Gastroesophageal sphincter (tissue), 4 donors: Measurements from ENCODE around the gene TEPSIN. TPM values are rescaled to one million over a fixed set of nuclear protein-coding genes. Genes with fewer than 3 reads are reported as not detected.

Experiments used
- ATAC-seq: fragments of 150-250 bp; one replicate; pipeline ENCODE4 v1.9.1; 2016; ENCODE audit warnings: mild to moderate bottlenecking, moderate library complexity
- H3K27ac ChIP-seq, 4 donors: fragments of 200-600 bp; sonication (generic) in 3 of 4; 1 replicate in 3 of 4; 2 replicates in 1 of 4; pipeline ENCODE4 v1.5.1; 2016 to 2019
- H3K27me3 ChIP-seq: fragments of 200-600 bp; sonication (generic); one replicate; pipeline ENCODE4 v1.5.1; 2019
- H3K36me3 ChIP-seq, 2 donors: fragments of 200-600 bp; sonication (generic); one replicate each; pipeline ENCODE4 v1.5.1; 2019; ENCODE audit warnings: control low read depth in 1 of 2
- H3K4me1 ChIP-seq, 3 donors: fragments of 200-600 bp; sonication (generic); 1 replicate in 2 of 3; 2 replicates in 1 of 3; pipeline ENCODE4 v1.5.1; 2016 to 2019; ENCODE audit warnings: control low read depth in 2 of 3
- H3K4me3 ChIP-seq, 2 donors: fragments of 200-600 bp; sonication (generic); one replicate each; pipeline ENCODE4 v1.5.1; 2019; ENCODE audit warnings: mild to moderate bottlenecking in 1 of 2, moderate library complexity in 1 of 2
- H3K9me3 ChIP-seq, 3 donors: fragments of 200-600 bp; sonication (generic); one replicate each; pipeline ENCODE4 v1.5.1; 2017 to 2019; ENCODE audit warnings: control low read depth in 2 of 3
- CTCF ChIP-seq, 4 experiments: fragments of 200-600 bp in 2 of 4; fragments of 450-650 bp in 2 of 4; sonication (generic) in 1 of 4; IDR thresholded peaks; one replicate each; pipeline ENCODE4 v1.5.1; 2017 to 2019; ENCODE audit warnings: antibody characterized with exemption in 4 of 4, mild to moderate bottlenecking in 2 of 4, moderate library complexity in 2 of 4
- EP300 ChIP-seq: sonication (generic); formaldehyde crosslinking; IDR thresholded peaks from one replicate; pipeline ENCODE4 v1.6.1; 2017; ENCODE audit warnings: antibody characterized with exemption, mild to moderate bottlenecking
- POLR2A ChIP-seq, 2 donors: fragments of 450-650 bp; IDR thresholded peaks; one replicate each; pipeline ENCODE4 v1.6.1; 2017; ENCODE audit warnings: antibody characterized with exemption in 2 of 2, mild to moderate bottlenecking in 2 of 2, moderate library complexity in 1 of 2
- POLR2AphosphoS5 ChIP-seq: sonication (generic); formaldehyde crosslinking; IDR thresholded peaks from one replicate; pipeline ENCODE4 v1.6.1; 2017; ENCODE audit warnings: antibody characterized with exemption
- WGBS, 2 donors: methylation state at CpG; one replicate each; pipeline ENCODE4 v1.1.5; 2018; ENCODE audit warnings: low coverage in 1 of 2; 5-methylcytosine and 5-hydroxymethylcytosine counted together
- total RNA-seq, 4 donors: library from RNA; depleted of rRNA; stranded (reverse); fragments of >200 nt; gene quantifications; one replicate each; pipeline ENCODE4 v1.1.0, GENCODE V29; 2016

TEPSIN gene
- total RNA-seq, 4 donors from 2014 or later, result 8.0 to 43.0 (median 23.5) TPM

DNA sequence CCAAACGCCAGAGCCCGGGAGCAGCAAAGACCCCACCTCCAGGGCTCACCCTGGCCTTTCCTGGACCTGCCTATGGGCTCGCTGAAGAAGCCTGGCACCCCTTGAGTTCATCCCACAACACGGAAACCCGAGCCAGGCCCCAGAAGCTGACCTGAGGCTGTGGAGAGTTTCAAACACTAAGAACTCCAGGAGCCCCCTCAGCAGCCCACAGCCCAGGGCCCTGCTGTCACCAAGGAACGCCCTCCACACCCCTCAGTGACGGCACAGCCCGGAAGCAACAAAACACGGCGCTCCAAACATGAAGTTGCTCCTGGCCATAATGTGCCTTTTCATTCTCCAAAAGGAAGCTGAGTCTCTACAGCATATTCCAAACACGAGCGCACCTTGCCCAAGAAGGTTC, 47.0 kb upstream of the TEPSIN start:
- Histone ChIP-seq H3K27ac (peak overlapping the region in 3 of 4 donors; percentile 72 to 74 (median 74)), H3K36me3 (peaks cover 0 to 84% of the 10 kb centered on the region in 2 donors), H3K27me3 (no peaks in the 10 kb centered on the region), H3K4me1 (peaks cover 0 to 33% (median 16%) of the 10 kb centered on the region in 3 donors), H3K9me3 (no peaks in the 10 kb centered on the region), H3K4me3 (peak overlapping the region in 1 of 2 donors; percentile 39)
- 73% methylated on average over 3 of the region's 12 CpGs; no CpG with 5 or more reads in 1 of the 2 donors for WGBS, 2 donors
- no peak for TF ChIP-seq CTCF (IDR thresholded peaks at IDR 0.05)
- no peak for TF ChIP-seq POLR2AphosphoS5
- TF ChIP-seq POLR2A (IDR thresholded peaks at IDR 0.05), result no peak
- no peak for TF ChIP-seq EP300
- ATAC-seq, result peak; percentile 27

GRCh38 chr17:81285179-81285878, 46.5 kb upstream of the TEPSIN start:
- 20 to 32% methylated on average over 6 to 10 of the region's 37 CpGs for WGBS, 2 donors
- Histone ChIP-seq H3K27me3 (no peaks in the 10 kb centered on the region), H3K4me1 (peaks cover 0 to 35% (median 16%) of the 10 kb centered on the region in 3 donors), H3K4me3 (peak overlapping the region; percentile 0 to 39), H3K9me3 (no peaks in the 10 kb centered on the region), H3K36me3 (peaks cover 0 to 87% of the 10 kb centered on the region in 2 donors), H3K27ac (peak overlapping the region in 3 of 4 donors; percentile 72 to 74 (median 74))
- TF ChIP-seq POLR2AphosphoS5, result peak; percentile 32
- TF ChIP-seq EP300, result no peak
- peak; percentile 74 for ATAC-seq

DNA sequence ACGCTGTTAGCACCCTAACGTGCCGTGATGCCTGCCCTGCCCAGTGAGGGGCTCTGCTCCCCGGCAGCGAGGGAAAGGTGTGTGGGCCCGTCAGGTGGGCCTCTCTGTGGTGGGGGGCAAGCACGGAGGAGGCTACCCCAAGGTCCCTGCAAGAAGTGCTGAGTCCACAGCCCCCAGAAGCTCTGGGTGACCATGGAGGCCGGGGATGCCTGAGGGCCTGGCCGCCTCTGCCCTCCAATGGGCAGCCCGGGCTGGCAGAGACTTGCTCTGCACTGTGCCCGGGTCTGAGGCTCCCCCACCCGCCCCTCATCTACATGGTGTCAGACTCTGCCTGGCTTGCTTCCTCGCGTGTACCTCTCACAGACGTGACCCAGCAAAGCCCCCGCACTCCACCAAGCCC, 44.0 kb upstream of the TEPSIN start:
- WGBS, 2 donors, result 92% methylated on average over 3 of the region's 16 CpGs; no CpG with 5 or more reads in 1 of the 2 donors
- H3K36me3 ChIP-seq, result peaks cover 0 to 78% of the 10 kb centered on the region in 2 donors
- no peak overlapping the region for H3K4me3 ChIP-seq
- H3K4me1 ChIP-seq, result peaks cover 0 to 54% (median 24%) of the 10 kb centered on the region in 3 donors
- TF ChIP-seq POLR2AphosphoS5, result no peak
- TF ChIP-seq EP300, result no peak
- TF ChIP-seq CTCF (IDR thresholded peaks at IDR 0.05), result no peak
- TF ChIP-seq POLR2A (IDR thresholded peaks at IDR 0.05), result no peak
- no peak for ATAC-seq
- no peaks in the 10 kb centered on the region for H3K27me3 ChIP-seq
- no peak overlapping the region for H3K27ac ChIP-seq
- no peaks in the 10 kb centered on the region for H3K9me3 ChIP-seq

GRCh38 chr17:81282141-81282540, 43.3 kb upstream of the TEPSIN start:
- H3K27me3 ChIP-seq, result no peaks in the 10 kb centered on the region
- no peaks in the 10 kb centered on the region for H3K9me3 ChIP-seq
- TF ChIP-seq CTCF (IDR thresholded peaks at IDR 0.05) (no peak), POLR2A (IDR thresholded peaks at IDR 0.05) (no peak)
- H3K27ac ChIP-seq, result no peak overlapping the region
- 97% methylated on average over 7 of the region's 33 CpGs; no CpG with 5 or more reads in 1 of the 2 donors for WGBS, 2 donors
- H3K4me3 ChIP-seq, result no peak overlapping the region
- no peak for ATAC-seq
- H3K4me1 ChIP-seq, result peaks cover 0 to 56% (median 23%) of the 10 kb centered on the region in 3 donors
- peaks cover 0 to 71% of the 10 kb centered on the region in 2 donors for H3K36me3 ChIP-seq

DNA sequence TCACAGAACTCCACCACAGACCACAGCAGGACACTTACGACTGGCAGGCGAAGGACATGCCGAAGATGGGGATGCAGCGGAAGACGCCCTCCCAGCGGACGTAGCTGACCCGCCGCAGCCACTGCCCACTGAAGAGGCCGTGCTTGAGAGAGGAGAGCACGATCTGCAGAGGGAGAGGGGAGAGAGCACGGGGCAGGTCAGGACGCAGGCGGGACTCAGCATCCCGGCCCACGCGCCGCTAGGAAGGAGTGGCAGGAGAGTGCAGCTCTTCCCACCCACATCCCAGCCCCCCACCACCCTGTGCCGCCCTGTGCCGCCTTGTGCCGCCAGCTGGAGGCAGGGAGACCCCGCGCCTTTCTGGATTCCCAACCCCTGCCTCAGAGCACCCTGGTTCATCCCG, 41.7 kb upstream of the TEPSIN start:
- no peak for ATAC-seq
- 100% methylated on average over 2 of the region's 24 CpGs; no CpG with 5 or more reads in 1 of the 2 donors for WGBS, 2 donors
- peaks cover 0 to 76% of the 10 kb centered on the region in 2 donors for H3K36me3 ChIP-seq
- H3K4me3 ChIP-seq, result no peak overlapping the region
- H3K9me3 ChIP-seq, result no peaks in the 10 kb centered on the region
- H3K27ac ChIP-seq, result peak overlapping the region in 2 of 4 donors; percentile 82 to 83
- peaks cover 0 to 53% (median 18%) of the 10 kb centered on the region in 3 donors for H3K4me1 ChIP-seq
- H3K27me3 ChIP-seq, result no peaks in the 10 kb centered on the region
- no peak for TF ChIP-seq CTCF (IDR thresholded peaks at IDR 0.05)
- no peak for TF ChIP-seq EP300
- no peak for TF ChIP-seq POLR2AphosphoS5
- no peak for TF ChIP-seq POLR2A (IDR thresholded peaks at IDR 0.05)
